Esophagus squamous epithelium (tissue), 5 donors: ENCODE results near the gene C19orf85. TPM values are rescaled to one million over a fixed set of nuclear protein-coding genes. Genes with fewer than 3 reads are reported as not detected.

ENCODE experiments used
- DNase-seq: peaks from one replicate; lab custom pipeline; 2025; lab: John Stamatoyannopoulos, UW
- H3K27ac ChIP-seq, 4 donors: fragments of 200-600 bp; sonication (generic); one replicate each; pipeline ENCODE4 v1.5.1; 2016 to 2019; ENCODE audit warnings: mild to moderate bottlenecking in 1 of 4
- H3K27me3 ChIP-seq, 4 donors: fragments of 200-600 bp; sonication (generic); 1 replicate in 3 of 4; 2 replicates in 1 of 4; pipeline versions ENCODE4 v1.5.1 to v1.6.0; 2017 to 2021; ENCODE audit warnings: antibody characterized with exemption in 1 of 4
- H3K36me3 ChIP-seq, 3 donors: fragments of 200-600 bp; sonication (generic); one replicate each; pipeline ENCODE4 v1.5.1; 2016 to 2019
- H3K4me1 ChIP-seq, 3 donors: fragments of 200-600 bp; sonication (generic); one replicate each; pipeline ENCODE4 v1.5.1; 2017 to 2019
- H3K4me3 ChIP-seq, 4 donors: fragments of 200-600 bp; sonication (generic); 1 replicate in 3 of 4; 2 replicates in 1 of 4; pipeline ENCODE4 v1.5.1; 2016 to 2019; ENCODE audit warnings: mild to moderate bottlenecking in 2 of 4, moderate library complexity in 1 of 4
- H3K9me3 ChIP-seq, 3 donors: fragments of 200-600 bp; sonication (generic); one replicate each; pipeline ENCODE4 v1.5.1; 2016 to 2019
- POLR2A ChIP-seq, 4 donors: fragments of 450-650 bp; IDR thresholded peaks; one replicate each; pipeline ENCODE4 v1.6.1; 2017; ENCODE audit warnings: antibody characterized with exemption in 4 of 4, mild to moderate bottlenecking in 4 of 4, moderate library complexity in 3 of 4
- WGBS, 2 donors: methylation state at CpG; one replicate each; pipeline ENCODE4 v1.1.5; 2018; 5-methylcytosine and 5-hydroxymethylcytosine counted together
- intact Hi-C: fragments of 100-400 bp; cut with DNase I; formaldehyde crosslinking; loops from one replicate; pipeline ENCODE4 v1.15.0; 2022
- total RNA-seq, 4 donors: library from RNA; depleted of rRNA; stranded (reverse); fragments of >200 nt; gene quantifications; one replicate each; pipeline ENCODE4 v1.1.0, GENCODE V29; 2016
- TF ChIP-seq, protein P1 (sequence below), 6 experiments: fragments of 450-650 bp in 4 of 6; fragments of 200-600 bp in 2 of 6; sonication (generic) in 2 of 6; IDR thresholded peaks; one replicate each; pipeline ENCODE4 v1.5.1; 2016 to 2019; ENCODE audit warnings: antibody characterized with exemption in 6 of 6, mild to moderate bottlenecking in 4 of 6, moderate library complexity in 4 of 6
- donor health status: DM: yes; HTN: yes; CAD: no.

C19orf85 gene
- total RNA-seq, 4 donors from 2014 or later, result not detected

DNA sequence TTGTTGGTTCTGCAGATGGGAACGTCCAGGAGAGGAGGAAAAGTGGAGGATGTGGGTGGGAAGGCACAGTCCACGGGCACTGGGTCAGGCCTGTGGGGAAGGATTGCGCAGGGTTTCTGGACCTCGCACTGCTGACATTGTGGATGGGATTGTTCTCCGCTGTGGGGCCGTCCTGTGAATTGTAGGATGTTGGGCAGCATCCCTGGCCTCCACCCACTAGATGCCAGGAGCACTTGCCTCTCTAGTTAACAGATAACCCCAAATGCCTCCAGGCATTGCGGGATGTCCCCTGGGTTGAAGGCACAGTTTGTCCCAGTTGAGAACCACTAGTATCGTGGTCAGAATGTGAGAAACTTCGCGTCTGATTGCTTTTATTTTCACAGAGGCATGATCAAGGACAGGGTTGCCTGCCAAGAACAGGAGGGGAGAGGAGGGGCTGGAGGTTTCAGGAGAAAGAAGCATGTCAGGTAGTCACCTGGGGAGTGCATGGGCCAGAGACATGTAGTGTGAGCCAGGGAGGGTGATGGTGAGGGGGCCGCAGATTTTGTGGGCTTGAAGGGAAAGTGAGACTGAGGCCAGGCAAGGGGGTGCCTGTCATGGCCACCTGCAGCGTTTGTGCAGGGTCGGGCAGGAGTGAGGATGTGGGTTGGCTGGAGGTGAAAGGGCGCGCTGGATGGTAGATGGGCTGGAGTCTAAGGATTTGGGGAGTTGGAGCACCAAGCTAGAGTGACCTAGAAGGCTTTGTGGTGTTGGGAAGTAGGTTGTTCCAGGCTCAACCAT, 15.1 kb upstream of the C19orf85 start:
- intact Hi-C loops, result no loop called here
- H3K4me3 ChIP-seq, result no peak overlapping the region
- no peak overlapping the region for H3K27ac ChIP-seq
- H3K9me3 ChIP-seq, result no peaks in the 10 kb centered on the region
- TF ChIP-seq POLR2A (IDR thresholded peaks at IDR 0.05), result no peak
- TF ChIP-seq, protein P1, sequence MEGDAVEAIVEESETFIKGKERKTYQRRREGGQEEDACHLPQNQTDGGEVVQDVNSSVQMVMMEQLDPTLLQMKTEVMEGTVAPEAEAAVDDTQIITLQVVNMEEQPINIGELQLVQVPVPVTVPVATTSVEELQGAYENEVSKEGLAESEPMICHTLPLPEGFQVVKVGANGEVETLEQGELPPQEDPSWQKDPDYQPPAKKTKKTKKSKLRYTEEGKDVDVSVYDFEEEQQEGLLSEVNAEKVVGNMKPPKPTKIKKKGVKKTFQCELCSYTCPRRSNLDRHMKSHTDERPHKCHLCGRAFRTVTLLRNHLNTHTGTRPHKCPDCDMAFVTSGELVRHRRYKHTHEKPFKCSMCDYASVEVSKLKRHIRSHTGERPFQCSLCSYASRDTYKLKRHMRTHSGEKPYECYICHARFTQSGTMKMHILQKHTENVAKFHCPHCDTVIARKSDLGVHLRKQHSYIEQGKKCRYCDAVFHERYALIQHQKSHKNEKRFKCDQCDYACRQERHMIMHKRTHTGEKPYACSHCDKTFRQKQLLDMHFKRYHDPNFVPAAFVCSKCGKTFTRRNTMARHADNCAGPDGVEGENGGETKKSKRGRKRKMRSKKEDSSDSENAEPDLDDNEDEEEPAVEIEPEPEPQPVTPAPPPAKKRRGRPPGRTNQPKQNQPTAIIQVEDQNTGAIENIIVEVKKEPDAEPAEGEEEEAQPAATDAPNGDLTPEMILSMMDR (IDR thresholded peaks at IDR 0.05), result no peak
- no peak for DNase-seq
- H3K36me3 ChIP-seq, result peaks cover 0 to 37% (median 21%) of the 10 kb centered on the region in 3 donors
- WGBS, 2 donors, result 67% methylated on average over 14 of the region's 15 CpGs
- H3K4me1 ChIP-seq, result peaks cover 27 to 43% (median 28%) of the 10 kb centered on the region in 3 donors
- H3K27me3 ChIP-seq, result no peaks in the 10 kb centered on the region

DNA sequence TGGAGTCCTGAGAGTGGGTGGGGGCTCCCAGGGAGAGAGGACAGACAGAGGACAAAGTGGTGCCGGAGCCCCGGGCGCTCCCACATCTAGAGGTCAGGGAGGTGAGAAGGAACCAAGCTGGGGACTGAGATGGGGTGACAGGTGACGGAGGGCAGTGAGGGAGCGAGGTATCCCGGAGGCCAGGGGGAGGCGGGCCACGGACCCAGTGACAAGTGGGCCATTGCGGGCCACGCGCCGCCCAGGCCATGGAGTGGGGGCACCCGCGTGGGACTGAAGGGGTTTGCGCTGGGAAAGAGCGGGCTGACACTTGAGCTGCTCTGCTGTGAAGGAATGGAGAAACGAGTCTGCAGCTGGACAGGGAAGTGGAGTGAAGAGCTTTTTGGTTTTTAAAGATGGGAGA, 14.5 kb upstream of the C19orf85 start:
- H3K4me3 ChIP-seq, result no peak overlapping the region
- no peak for TF ChIP-seq POLR2A (IDR thresholded peaks at IDR 0.05)
- TF ChIP-seq, protein P1 (IDR thresholded peaks at IDR 0.05), result no peak
- DNase-seq, result no peak
- peaks cover 21 to 43% (median 23%) of the 10 kb centered on the region in 3 donors for H3K4me1 ChIP-seq
- no peak overlapping the region for H3K27ac ChIP-seq
- peaks cover 0 to 34% (median 21%) of the 10 kb centered on the region in 3 donors for H3K36me3 ChIP-seq
- WGBS, 2 donors, result 84 to 88% methylated on average over 12 to 17 of the region's 17 CpGs
- H3K27me3 ChIP-seq, result no peaks in the 10 kb centered on the region
- intact Hi-C loops, result no loop called here
- no peaks in the 10 kb centered on the region for H3K9me3 ChIP-seq

DNA sequence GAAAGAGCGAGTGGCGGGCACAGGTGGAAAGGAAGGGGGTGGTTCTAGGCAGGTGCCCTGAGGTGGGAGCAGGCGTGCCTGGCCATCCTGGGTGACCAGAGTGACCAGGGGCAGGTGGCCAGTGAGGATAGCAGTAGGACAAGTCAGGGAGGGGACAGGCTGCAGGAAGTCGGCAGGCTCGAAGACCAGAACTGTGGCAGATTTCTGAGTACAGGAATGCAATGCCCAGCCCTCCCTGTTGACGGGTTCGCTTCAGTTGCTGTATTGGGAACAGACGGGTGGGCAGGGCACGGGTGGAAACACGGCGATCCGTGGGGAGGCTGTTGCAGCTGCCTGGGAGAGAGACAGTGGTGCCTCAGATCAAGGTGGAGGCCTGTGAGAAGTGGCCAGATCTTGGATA, 13.8 kb upstream of the C19orf85 start:
- intact Hi-C loops, result no loop called here
- no peak for DNase-seq

DNA sequence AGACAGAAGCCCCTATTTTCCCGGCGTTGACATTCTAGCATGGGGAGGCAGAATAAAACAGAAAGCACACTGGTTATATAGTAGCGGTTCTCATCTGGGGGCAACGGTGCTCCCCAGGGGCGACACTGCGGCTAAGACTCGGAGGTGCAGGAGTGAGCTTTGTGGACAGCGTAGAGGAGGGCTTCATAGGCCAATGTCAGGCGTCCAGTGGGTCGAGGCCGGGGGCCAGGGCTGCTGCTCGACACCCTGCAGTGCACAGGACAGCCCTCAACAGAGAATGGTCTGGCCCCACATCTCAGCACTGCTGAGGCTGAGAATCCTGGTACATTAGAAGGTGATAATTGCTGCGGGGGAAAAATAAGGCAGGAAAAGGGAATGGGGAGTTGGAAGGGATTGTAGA, 13.4 kb upstream of the C19orf85 start:
- H3K9me3 ChIP-seq, result no peaks in the 10 kb centered on the region
- intact Hi-C loops, result no loop called here
- peak overlapping the region in 2 of 4 donors; percentile 71 to 90 for H3K4me3 ChIP-seq
- H3K36me3 ChIP-seq, result peaks cover 0 to 23% (median 14%) of the 10 kb centered on the region in 3 donors
- no peak for DNase-seq
- H3K27me3 ChIP-seq, result no peaks in the 10 kb centered on the region
- H3K4me1 ChIP-seq, result peaks cover 18 to 45% (median 23%) of the 10 kb centered on the region in 3 donors
- TF ChIP-seq, protein P1 (IDR thresholded peaks at IDR 0.05), result no peak
- TF ChIP-seq POLR2A (IDR thresholded peaks at IDR 0.05), result no peak
- no peak overlapping the region for H3K27ac ChIP-seq
- WGBS, 2 donors, result 76% methylated on average over 11 to 13 of the region's 13 CpGs

More for the DNA sequence above, 13.8 kb upstream of the C19orf85 start:
- H3K27ac ChIP-seq, result no peak overlapping the region
- no peaks in the 10 kb centered on the region for H3K9me3 ChIP-seq
- 89 to 92% methylated on average over 11 to 12 of the region's 12 CpGs for WGBS, 2 donors
- peaks cover 0 to 27% (median 19%) of the 10 kb centered on the region in 3 donors for H3K36me3 ChIP-seq
- peaks cover 18 to 45% (median 23%) of the 10 kb centered on the region in 3 donors for H3K4me1 ChIP-seq
- TF ChIP-seq, protein P1 (IDR thresholded peaks at IDR 0.05), result no peak
- TF ChIP-seq POLR2A (IDR thresholded peaks at IDR 0.05), result no peak
- no peaks in the 10 kb centered on the region for H3K27me3 ChIP-seq
- no peak overlapping the region for H3K4me3 ChIP-seq

DNA sequence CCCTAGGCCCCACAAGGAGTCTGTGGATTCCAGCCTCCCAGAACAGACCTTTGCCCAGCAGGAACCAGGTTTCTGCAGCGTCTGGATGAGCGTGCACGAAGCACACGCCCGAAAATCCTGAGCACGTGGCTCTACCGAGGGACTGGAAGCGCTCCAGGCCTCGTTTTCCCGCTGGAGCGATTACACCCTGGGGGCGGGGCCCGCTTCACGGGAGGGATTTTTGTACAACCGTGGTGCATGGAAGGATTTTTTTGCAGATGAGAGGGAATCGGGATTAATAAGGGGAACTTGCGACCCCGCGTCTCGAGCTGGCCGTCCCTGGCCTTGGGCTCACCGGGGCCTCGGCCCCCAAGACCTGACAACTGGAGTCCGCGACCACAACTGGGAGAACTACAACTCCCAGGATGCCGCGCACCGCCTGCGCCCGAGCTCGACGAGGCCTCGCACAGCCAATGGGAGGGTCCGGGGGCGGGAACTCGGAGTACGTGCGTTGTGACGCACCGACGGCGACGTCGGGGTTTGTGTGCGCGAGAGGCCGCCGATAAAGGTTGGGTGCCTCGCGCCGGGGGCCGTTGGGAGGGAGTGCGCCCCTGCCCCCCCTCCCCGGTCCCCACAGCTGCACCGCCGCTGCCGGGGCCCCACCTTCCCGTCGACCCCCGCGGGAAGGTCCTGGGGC, 11.7 kb upstream of the C19orf85 start, which contains the start of gene ZNF628:
ZNF628 (plus strand) TSS at position 518 of the 676 bp plus-strand sequence. CDS start 3,294 bp downstream, outside the sequence.
- H3K4me1 ChIP-seq, result peaks cover 18 to 45% (median 23%) of the 10 kb centered on the region in 3 donors
- H3K27me3 ChIP-seq, result no peaks in the 10 kb centered on the region
- TF ChIP-seq, protein P1 (IDR thresholded peaks at IDR 0.05), result no peak
- TF ChIP-seq POLR2A (IDR thresholded peaks at IDR 0.05), result peak in 3 of 4 donors; percentile 64 to 91 (median 90)
- intact Hi-C loops, result no loop called here
- H3K27ac ChIP-seq, result peak within 1 kb of the TSS; percentile 91 to 99 (median 98)
- no peaks in the 10 kb centered on the region for H3K9me3 ChIP-seq
- peaks cover 0 to 6% (median 0%) of the 10 kb centered on the region in 3 donors for H3K36me3 ChIP-seq
- peak; percentile 90 for DNase-seq
- 0% methylated on average over 10 to 12 of the region's 61 CpGs for WGBS, 2 donors
- H3K4me3 ChIP-seq, result peak within 1 kb of the TSS; percentile 59 to 90 (median 69)
